ENCODE measurements around the gene LCN10.
"Not testable (repeated sequence)": the region's sequence is repeated elsewhere in the genome, so short reads cannot be mapped to it uniquely, and the experiment has no call there.

The LCN10 gene

DNA sequence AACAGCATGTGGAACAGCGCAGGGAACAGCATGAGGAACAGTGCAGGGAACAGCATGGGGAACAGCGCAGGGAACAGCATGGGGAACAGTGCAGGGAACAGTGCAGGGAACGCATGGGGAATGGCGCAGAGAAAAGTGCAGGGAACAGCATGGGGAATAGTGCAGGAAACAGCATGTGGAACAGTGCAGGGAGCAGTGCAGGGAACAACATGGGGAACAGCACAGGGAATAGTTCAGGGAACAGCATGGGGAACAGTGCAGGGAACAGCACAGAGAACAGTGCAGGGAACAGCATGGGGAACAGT lies 13.3 kb upstream of the LCN10 start:
- no peaks in the 10 kb centered on the region for H3K36me3 ChIP-seq (ENCODE audit: insufficient read depth, low read length)
- H4K20me1 ChIP-seq (ENCODE audit: insufficient read depth, low read length) = no peaks in the 10 kb centered on the region
- H3K9me3 ChIP-seq (ENCODE audit: insufficient read depth, low read length, severe bottlenecking) = no peaks in the 10 kb centered on the region
- no peak overlapping the region for H2AFZ ChIP-seq (ENCODE audit: low read depth, low read length)
- no peak for TF ChIP-seq CTCF (IDR thresholded peaks at IDR 0.05; ENCODE audit: borderline replicate concordance, extremely low read depth, low read length, poor library complexity, severe bottlenecking)
- no peak for TF ChIP-seq EZH2 (IDR thresholded peaks at IDR 0.05; ENCODE audit: borderline replicate concordance, low read depth, low read length, severe bottlenecking)
- H3K4me1 ChIP-seq (ENCODE audit: insufficient read depth, low read length) = no peaks in the 10 kb centered on the region
- DNase-seq (no peak), ATAC-seq (ENCODE audit: insufficient read depth, low read depth) (no peak)
- H3K79me2 ChIP-seq (ENCODE audit: insufficient read depth, low read length) = no peaks in the 10 kb centered on the region
- H3K4me2 ChIP-seq (ENCODE audit: insufficient read depth, low read length) = no peak overlapping the region
- H3K27me3 ChIP-seq (ENCODE audit: insufficient read depth, low read length, poor library complexity) = no peaks in the 10 kb centered on the region
- H3K4me3 ChIP-seq (ENCODE audit: low read depth in 1 of 2, low read length in 2 of 2) = no peak overlapping the region
- H3K9ac ChIP-seq (ENCODE audit: low read depth, low read length) = no peak overlapping the region
- H3K27ac ChIP-seq (ENCODE audit: low read length) = no peak overlapping the region

DNA sequence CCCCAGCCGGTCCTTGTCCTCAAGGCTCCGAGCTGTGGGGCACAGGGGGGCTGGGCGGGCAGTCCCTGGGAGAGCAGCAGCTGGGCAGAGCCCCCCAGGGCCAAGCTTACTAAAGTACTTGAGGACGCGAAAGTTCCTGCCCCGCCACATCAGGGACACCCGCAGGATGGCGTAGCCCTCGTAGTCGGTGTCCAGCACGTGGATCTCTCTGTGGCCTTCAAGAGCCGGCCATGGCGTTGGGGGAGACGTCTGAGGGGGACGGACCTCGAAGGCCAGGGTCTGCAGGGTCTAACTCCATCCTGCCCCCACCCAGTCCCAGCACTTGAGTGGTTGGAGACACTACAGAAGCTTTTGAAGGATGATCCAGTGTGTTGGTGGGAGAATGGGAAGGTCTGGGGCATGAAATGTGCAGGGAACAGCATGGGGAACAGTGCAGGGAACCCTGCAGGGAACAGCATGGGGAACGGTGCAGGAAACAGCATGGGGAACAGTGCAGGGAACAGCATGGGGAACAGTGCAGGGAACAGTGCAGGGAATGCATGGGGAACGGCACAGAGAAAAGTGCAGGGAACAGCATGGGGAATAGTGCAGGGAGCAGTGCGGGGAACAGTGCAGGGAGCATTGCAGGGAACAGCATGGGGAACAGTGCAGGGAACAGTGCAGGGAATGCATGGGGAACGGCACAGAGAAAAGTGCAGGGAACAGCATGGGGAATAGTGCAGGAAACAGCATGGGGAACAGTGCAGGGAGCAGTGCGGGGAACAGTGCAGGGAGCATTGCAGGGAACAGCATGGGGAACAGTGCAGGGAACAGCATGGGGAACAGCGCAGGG lies 12.8 kb upstream of the LCN10 start:
- H3K4me3 ChIP-seq (ENCODE audit: low read depth in 1 of 2, low read length in 2 of 2); H3K36me3 ChIP-seq (ENCODE audit: insufficient read depth, low read length); H3K4me1 ChIP-seq (ENCODE audit: insufficient read depth, low read length); H3K27me3 ChIP-seq (ENCODE audit: insufficient read depth, low read length, poor library complexity); H2AFZ ChIP-seq (ENCODE audit: low read depth, low read length); H3K79me2 ChIP-seq (ENCODE audit: insufficient read depth, low read length); H3K4me2 ChIP-seq (ENCODE audit: insufficient read depth, low read length); H3K27ac ChIP-seq (ENCODE audit: low read length); ATAC-seq (ENCODE audit: insufficient read depth, low read depth); H3K9ac ChIP-seq (ENCODE audit: low read depth, low read length); H3K9me3 ChIP-seq (ENCODE audit: insufficient read depth, low read length, severe bottlenecking); DNase-seq; H4K20me1 ChIP-seq (ENCODE audit: insufficient read depth, low read length): not testable (repeated sequence)

DNA sequence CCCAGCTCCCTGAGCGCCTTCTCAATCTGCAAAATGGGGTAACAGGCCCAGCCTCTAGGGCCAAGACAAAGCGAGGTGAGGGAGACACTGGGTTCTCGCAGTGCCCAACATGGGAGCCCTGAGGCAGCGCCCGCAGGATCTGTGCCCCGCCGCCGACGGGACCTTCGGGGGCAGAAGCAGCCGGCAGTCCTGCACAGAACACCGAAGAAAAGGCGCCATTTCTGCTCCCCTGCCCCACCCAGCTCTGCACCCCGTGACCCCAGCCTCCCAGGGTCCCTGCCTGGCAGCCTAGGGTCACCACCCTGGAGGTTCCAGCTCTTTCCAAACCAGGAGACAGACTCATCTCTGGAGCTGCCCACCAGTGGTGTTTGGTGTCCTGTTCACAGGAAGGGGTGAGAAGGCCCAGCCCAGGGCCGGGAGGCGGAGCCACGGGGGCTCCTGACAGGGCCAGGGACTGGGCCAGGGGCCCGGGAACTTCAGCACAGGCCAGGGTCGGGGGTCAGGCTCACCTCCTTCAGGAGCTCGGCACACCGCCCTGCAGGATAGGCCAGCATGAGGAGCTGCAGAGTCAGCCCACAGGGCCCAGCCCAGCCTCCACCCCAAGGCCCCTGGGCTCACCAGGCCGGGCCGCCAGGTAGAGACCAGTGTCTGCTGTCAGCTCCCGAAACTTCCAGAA lies 12.0 kb upstream of the LCN10 start:
- H3K9me3 ChIP-seq (ENCODE audit: insufficient read depth, low read length, severe bottlenecking) = no peaks in the 10 kb centered on the region
- H3K27me3 ChIP-seq (ENCODE audit: insufficient read depth, low read length, poor library complexity) = no peaks in the 10 kb centered on the region
- DNase-seq (no peak), ATAC-seq (ENCODE audit: insufficient read depth, low read depth) (no peak)
- H3K79me2 ChIP-seq (ENCODE audit: insufficient read depth, low read length) = no peaks in the 10 kb centered on the region
- H3K4me1 ChIP-seq (ENCODE audit: insufficient read depth, low read length) = no peaks in the 10 kb centered on the region
- no peak overlapping the region for H3K4me3 ChIP-seq (ENCODE audit: low read depth in 1 of 2, low read length in 2 of 2)
- no peak for TF ChIP-seq CTCF (IDR thresholded peaks at IDR 0.05; ENCODE audit: borderline replicate concordance, extremely low read depth, low read length, poor library complexity, severe bottlenecking)
- no peak for TF ChIP-seq EZH2 (IDR thresholded peaks at IDR 0.05; ENCODE audit: borderline replicate concordance, low read depth, low read length, severe bottlenecking)
- H2AFZ ChIP-seq (ENCODE audit: low read depth, low read length) = no peak overlapping the region
- no peak overlapping the region for H3K27ac ChIP-seq (ENCODE audit: low read length)
- H3K4me2 ChIP-seq (ENCODE audit: insufficient read depth, low read length) = no peak overlapping the region
- no peak overlapping the region for H3K9ac ChIP-seq (ENCODE audit: low read depth, low read length)
- no peaks in the 10 kb centered on the region for H4K20me1 ChIP-seq (ENCODE audit: insufficient read depth, low read length)
- no peaks in the 10 kb centered on the region for H3K36me3 ChIP-seq (ENCODE audit: insufficient read depth, low read length)

- Histone ChIP-seq H4K20me1 (ENCODE audit: insufficient read depth, low read length) (no peaks in the 10 kb centered on the region), H3K4me1 (ENCODE audit: insufficient read depth, low read length) (no peaks in the 10 kb centered on the region), H3K27ac (ENCODE audit: low read length) (no peak overlapping the region), H3K27me3 (ENCODE audit: insufficient read depth, low read length, poor library complexity) (no peaks in the 10 kb centered on the region), H3K9me3 (ENCODE audit: insufficient read depth, low read length, severe bottlenecking) (no peaks in the 10 kb centered on the region), H3K4me2 (ENCODE audit: insufficient read depth, low read length) (no peak overlapping the region), H3K79me2 (ENCODE audit: insufficient read depth, low read length) (no peaks in the 10 kb centered on the region), H3K36me3 (ENCODE audit: insufficient read depth, low read length) (no peaks in the 10 kb centered on the region), H3K9ac (ENCODE audit: low read depth, low read length) (no peak overlapping the region), H2AFZ (ENCODE audit: low read depth, low read length) (no peak overlapping the region), H3K4me3 (ENCODE audit: low read depth in 1 of 2, low read length in 2 of 2) (no peak overlapping the region)
- no peak for TF ChIP-seq EZH2 (IDR thresholded peaks at IDR 0.05; ENCODE audit: borderline replicate concordance, low read depth, low read length, severe bottlenecking)
- DNase-seq = no peak
- no peak for ATAC-seq (ENCODE audit: insufficient read depth, low read depth)
These were observed 11.4 kb upstream of the LCN10 start for GRCh38 chr9:136754059-136754572.

All from DND-41 (cell line).